ENCODE results near the gene CALHM4.

- no peak for TF ChIP-seq CTCF (IDR thresholded peaks at IDR 0.05)
- TF ChIP-seq EZH2 (IDR thresholded peaks at IDR 0.05) = no peak
Measured at GRCh38 chr6:116507324-116507723, 46.2 kb upstream of the CALHM4 start.

Data from neural progenitor cell (in vitro differentiated cells).